ENCODE measurements around the gene GIMD1. TPM values are rescaled to one million over a fixed set of nuclear protein-coding genes. Genes with fewer than 3 reads are reported as not detected.
"Not testable (repeated sequence)": the region's sequence is repeated elsewhere in the genome, so short reads cannot be mapped to it uniquely, and the experiment has no call there.

GIMD1 gene
- total RNA-seq: not detected
- under 1 TPM in 1 of 3 donors, not detected in 2; 0.04 TPM for polyA plus RNA-seq
- long read RNA-seq, donor 1: 0 reads
- long read RNA-seq, donor 2: 0 reads

GRCh38 chr4:106368678-106369077 is at the start of gene GIMD1:
GIMD1 (minus strand) TSS chr4:106368778; CDS start chr4:106367435, 1,343 bp downstream.
- Histone ChIP-seq H3K4me1 (peaks cover 9% of the 10 kb centered on the region), H3K4me3 (no peak within 1 kb of the TSS), H3K27me3 (ENCODE audit: insufficient read depth in 3 of 3, low read length in 2 of 3) (no peaks in the 10 kb centered on the region), H3K9me3 (no peaks in the 10 kb centered on the region), H3K27ac (no peak within 1 kb of the TSS), H3K36me3 (ENCODE audit: insufficient read depth in 1 of 2, low read depth in 1 of 2) (no peaks in the 10 kb centered on the region)
- TF ChIP-seq, protein P1, sequence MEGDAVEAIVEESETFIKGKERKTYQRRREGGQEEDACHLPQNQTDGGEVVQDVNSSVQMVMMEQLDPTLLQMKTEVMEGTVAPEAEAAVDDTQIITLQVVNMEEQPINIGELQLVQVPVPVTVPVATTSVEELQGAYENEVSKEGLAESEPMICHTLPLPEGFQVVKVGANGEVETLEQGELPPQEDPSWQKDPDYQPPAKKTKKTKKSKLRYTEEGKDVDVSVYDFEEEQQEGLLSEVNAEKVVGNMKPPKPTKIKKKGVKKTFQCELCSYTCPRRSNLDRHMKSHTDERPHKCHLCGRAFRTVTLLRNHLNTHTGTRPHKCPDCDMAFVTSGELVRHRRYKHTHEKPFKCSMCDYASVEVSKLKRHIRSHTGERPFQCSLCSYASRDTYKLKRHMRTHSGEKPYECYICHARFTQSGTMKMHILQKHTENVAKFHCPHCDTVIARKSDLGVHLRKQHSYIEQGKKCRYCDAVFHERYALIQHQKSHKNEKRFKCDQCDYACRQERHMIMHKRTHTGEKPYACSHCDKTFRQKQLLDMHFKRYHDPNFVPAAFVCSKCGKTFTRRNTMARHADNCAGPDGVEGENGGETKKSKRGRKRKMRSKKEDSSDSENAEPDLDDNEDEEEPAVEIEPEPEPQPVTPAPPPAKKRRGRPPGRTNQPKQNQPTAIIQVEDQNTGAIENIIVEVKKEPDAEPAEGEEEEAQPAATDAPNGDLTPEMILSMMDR (IDR thresholded peaks at IDR 0.05): no peak
- DNase-seq (no peak), ATAC-seq (no peak)
- intact Hi-C loops (cut with DNase I): loop anchor here in 1 of 2 donors (10.0 kb wide), 1 partner anchor 526 kb away; no protein-coding TSS in a partner anchor
- 85 to 92% (median 89%) methylated on average over 5 of the region's 5 CpGs for WGBS, 3 donors

- TF ChIP-seq, protein P1 (IDR thresholded peaks at IDR 0.05): no peak
- Histone ChIP-seq H3K4me3 (no peak overlapping the region), H3K27ac (no peak overlapping the region), H3K36me3 (ENCODE audit: insufficient read depth in 1 of 2, low read depth in 1 of 2) (no peaks in the 10 kb centered on the region), H3K27me3 (ENCODE audit: insufficient read depth in 3 of 3, low read length in 2 of 3) (no peaks in the 10 kb centered on the region), H3K9me3 (no peaks in the 10 kb centered on the region), H3K4me1 (no peaks in the 10 kb centered on the region)
- intact Hi-C loops (cut with DNase I): no loop called here
- ATAC-seq (no peak), DNase-seq (no peak)
Measured at GRCh38 chr4:106414366-106414765, 45.8 kb upstream of the GIMD1 start.

GRCh38 chr4:106409901-106410889 is 41.6 kb upstream of the GIMD1 start:
- intact Hi-C loops (cut with DNase I): no loop called here
- 89 to 90% (median 89%) methylated on average over 15 of the region's 15 CpGs for WGBS, 3 donors
- TF ChIP-seq, protein P1 (IDR thresholded peaks at IDR 0.05): no peak

DNA sequence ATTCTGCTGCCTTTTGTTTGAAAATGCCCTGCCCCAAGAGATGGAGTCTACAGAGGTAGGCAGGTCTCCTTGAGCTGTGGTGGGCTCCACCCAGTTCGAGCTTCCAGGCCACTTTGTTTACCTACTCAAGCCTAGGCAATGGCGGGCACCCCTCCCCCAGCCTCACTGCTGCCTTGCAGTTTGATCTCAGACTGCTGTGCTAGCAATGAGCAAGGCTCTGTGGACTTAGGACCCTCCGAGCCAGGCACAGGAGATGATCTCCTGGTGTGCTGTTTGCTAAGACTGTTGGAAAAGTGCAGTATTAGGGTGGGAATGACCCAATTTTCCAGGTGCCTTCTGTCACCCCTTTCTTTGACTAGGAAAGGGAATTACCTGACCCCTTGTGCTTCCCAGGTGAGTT is 39.4 kb upstream of the GIMD1 start:
- H3K4me1 ChIP-seq; H3K27ac ChIP-seq; ATAC-seq; intact Hi-C loops (cut with DNase I); H3K4me3 ChIP-seq; H3K27me3 ChIP-seq (ENCODE audit: insufficient read depth in 3 of 3, low read length in 2 of 3); H3K9me3 ChIP-seq; H3K36me3 ChIP-seq (ENCODE audit: insufficient read depth in 1 of 2, low read depth in 1 of 2); DNase-seq: not testable (repeated sequence)
- 63 to 69% (median 68%) methylated on average over 2 to 3 of the region's 3 CpGs for WGBS, 3 donors

More at GRCh38 chr4:106409901-106410889, 41.6 kb upstream of the GIMD1 start:
- no peak overlapping the region for H3K27ac ChIP-seq
- no peak overlapping the region for H3K4me3 ChIP-seq
- ATAC-seq (no peak), DNase-seq (no peak)
- no peaks in the 10 kb centered on the region for H3K27me3 ChIP-seq (ENCODE audit: insufficient read depth in 3 of 3, low read length in 2 of 3)
- no peaks in the 10 kb centered on the region for H3K4me1 ChIP-seq
- H3K9me3 ChIP-seq: no peaks in the 10 kb centered on the region
- H3K36me3 ChIP-seq (ENCODE audit: insufficient read depth in 1 of 2, low read depth in 1 of 2): no peaks in the 10 kb centered on the region

DNA sequence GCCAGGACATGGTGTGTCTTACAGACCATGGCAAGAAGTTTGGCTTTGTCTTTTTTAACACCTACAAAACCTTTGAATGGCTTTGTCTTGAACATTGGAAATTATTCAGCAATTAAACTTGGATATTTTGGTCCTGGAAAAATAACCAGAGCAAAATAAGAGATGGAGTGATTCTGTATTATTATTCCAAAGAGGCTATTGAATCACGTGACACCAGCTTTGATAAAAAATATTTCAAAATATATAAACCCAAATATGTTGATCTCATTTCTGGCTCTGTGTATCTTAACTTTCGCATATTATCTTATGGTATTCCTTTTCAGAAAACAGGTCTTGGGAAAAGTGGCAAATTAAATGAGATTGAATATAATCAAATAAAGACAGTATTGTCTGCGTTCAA is 32.6 kb upstream of the GIMD1 start:
- DNase-seq (no peak), ATAC-seq (no peak)
- TF ChIP-seq, protein P1 (IDR thresholded peaks at IDR 0.05): no peak
- H3K27ac ChIP-seq: no peak overlapping the region
- no peak overlapping the region for H3K4me3 ChIP-seq
- 90 to 94% (median 91%) methylated on average over 3 of the region's 3 CpGs for WGBS, 3 donors
- no peaks in the 10 kb centered on the region for H3K36me3 ChIP-seq (ENCODE audit: insufficient read depth in 1 of 2, low read depth in 1 of 2)
- no peaks in the 10 kb centered on the region for H3K4me1 ChIP-seq
- intact Hi-C loops (cut with DNase I): no loop called here
- H3K9me3 ChIP-seq: peaks cover 14% of the 10 kb centered on the region
- H3K27me3 ChIP-seq (ENCODE audit: insufficient read depth in 3 of 3, low read length in 2 of 3): no peaks in the 10 kb centered on the region

- H3K9me3 ChIP-seq: peaks cover 27% of the 10 kb centered on the region
- intact Hi-C loops (cut with DNase I): not testable (repeated sequence)
Measured at GRCh38 chr4:106398898-106399297, 30.3 kb upstream of the GIMD1 start.

More at GRCh38 chr4:106398898-106399297, 30.3 kb upstream of the GIMD1 start:
- not testable (repeated sequence) for DNase-seq; H3K27me3 ChIP-seq (ENCODE audit: insufficient read depth in 3 of 3, low read length in 2 of 3); ATAC-seq; H3K4me1 ChIP-seq; H3K27ac ChIP-seq; H3K36me3 ChIP-seq (ENCODE audit: insufficient read depth in 1 of 2, low read depth in 1 of 2); H3K4me3 ChIP-seq
- 65 to 76% (median 73%) methylated on average over 2 of the region's 4 CpGs for WGBS, 3 donors

Measured in psoas muscle (tissue), 8 donors.